IMR-90 (cell line): ENCODE results near the gene SLC39A3. TPM values are rescaled to one million over a fixed set of nuclear protein-coding genes. Genes with fewer than 3 reads are reported as not detected.

Experiments
- FOS ChIP-seq: fragments of 150-350 bp; IDR thresholded peaks from 2 replicates; pipeline ENCODE4 v1.6.1; 2016; ENCODE audit warnings: low read depth, low read length
- MAFK ChIP-seq: IDR thresholded peaks from 2 replicates; pipeline ENCODE4 v1.6.1; 2012; ENCODE audit warnings: low read depth, low read length, improper control_type of control experiment
- MAZ ChIP-seq: IDR thresholded peaks from 2 replicates; pipeline ENCODE4 v1.6.1; 2012; ENCODE audit warnings: low read depth, mild to moderate bottlenecking, low read length, improper control_type of control experiment, moderate library complexity, borderline replicate concordance
- POLR2A ChIP-seq: IDR thresholded peaks from 2 replicates; pipeline ENCODE4 v1.6.1; 2012; ENCODE audit warnings: mild to moderate bottlenecking, low read depth, low read length
- SMC3 ChIP-seq: fragments of 150-350 bp; IDR thresholded peaks from 2 replicates; pipeline ENCODE4 v1.6.1; 2016; ENCODE audit warnings: low read depth, mild to moderate bottlenecking, antibody characterized with exemption, low read length, moderate library complexity
- polyA plus RNA-seq, 3 experiments: library from polyadenylated mRNA; depleted of rRNA; stranded (reverse); fragments of >200 nt; gene quantifications; 2 replicates each; pipeline ENCODE4 v1.2.3, GENCODE V29; 2012; ENCODE audit warnings: low replicate concordance in 1 of 3
- total RNA-seq: library from RNA; depleted of rRNA; stranded (reverse); fragments of >200 nt; gene quantifications from 2 replicates; pipeline ENCODE4 v1.2.3, GENCODE V29; 2012
- TF ChIP-seq, protein P1 (sequence below): fragments of 150-350 bp; IDR thresholded peaks from 2 replicates; pipeline ENCODE4 v1.6.1; 2017; ENCODE audit warnings: mild to moderate bottlenecking, antibody characterized with exemption, low read length, low read depth

SLC39A3 gene
- total and polyA plus RNA-seq, 2 of the 4 experiments (the other 2 are of a cell fraction) = 12.4 to 38.2 TPM

DNA sequence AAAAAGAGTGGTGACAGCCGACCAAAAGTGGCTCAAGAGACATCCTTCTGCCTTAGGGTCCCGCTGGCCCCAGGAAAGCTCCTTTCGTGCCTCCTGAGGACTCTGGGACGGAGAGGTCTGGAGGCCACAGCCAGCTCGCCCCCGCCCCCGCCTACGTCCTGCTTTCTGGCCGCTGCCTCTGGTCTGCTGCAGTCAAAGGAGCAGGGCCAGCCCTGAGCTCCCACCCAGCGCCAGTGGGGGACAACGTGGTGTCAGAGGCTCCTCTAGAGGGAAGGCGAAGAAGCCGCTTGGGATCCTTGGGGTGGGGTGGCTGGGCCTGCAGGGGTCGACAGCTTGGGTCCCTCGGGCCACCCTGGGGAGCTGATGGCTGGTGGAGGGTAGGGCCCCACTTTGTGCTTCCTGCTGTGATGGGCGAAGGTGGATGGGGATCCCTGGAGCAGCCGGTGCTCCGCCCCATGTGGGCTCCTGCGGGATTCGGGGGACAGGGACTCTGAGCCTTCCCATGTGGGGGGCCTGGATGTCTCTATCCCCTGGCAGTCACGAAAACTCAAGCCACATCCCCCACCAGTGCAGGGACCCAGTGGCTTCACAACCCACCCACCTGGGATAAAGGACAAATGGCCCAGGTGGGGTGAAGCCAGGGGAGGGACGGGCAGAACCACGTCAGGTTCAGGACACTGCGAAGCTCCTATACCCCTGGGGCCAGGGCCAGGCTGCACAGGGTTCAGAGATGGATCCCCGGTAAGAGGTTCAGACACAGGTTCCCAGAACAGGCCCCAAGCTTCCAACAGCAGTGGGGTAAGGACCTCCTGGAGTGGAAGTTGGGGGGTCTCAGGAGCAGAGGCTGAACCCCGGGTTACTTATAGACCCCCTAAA, 9.6 kb downstream of the SLC39A3 start (continued):
- TF ChIP-seq MAFK (no peak), MAZ (no peak), POLR2A (no peak), SMC3 (no peak), FOS (no peak)
- TF ChIP-seq, protein P1, sequence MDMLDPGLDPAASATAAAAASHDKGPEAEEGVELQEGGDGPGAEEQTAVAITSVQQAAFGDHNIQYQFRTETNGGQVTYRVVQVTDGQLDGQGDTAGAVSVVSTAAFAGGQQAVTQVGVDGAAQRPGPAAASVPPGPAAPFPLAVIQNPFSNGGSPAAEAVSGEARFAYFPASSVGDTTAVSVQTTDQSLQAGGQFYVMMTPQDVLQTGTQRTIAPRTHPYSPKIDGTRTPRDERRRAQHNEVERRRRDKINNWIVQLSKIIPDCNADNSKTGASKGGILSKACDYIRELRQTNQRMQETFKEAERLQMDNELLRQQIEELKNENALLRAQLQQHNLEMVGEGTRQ = no peak
